ENCODE results near the gene ANO9. TPM values are rescaled to one million over a fixed set of nuclear protein-coding genes. Genes with fewer than 3 reads are reported as not detected.

The ANO9 gene
- total RNA-seq, 1 experiment from 2014 or later: not detected

DNA sequence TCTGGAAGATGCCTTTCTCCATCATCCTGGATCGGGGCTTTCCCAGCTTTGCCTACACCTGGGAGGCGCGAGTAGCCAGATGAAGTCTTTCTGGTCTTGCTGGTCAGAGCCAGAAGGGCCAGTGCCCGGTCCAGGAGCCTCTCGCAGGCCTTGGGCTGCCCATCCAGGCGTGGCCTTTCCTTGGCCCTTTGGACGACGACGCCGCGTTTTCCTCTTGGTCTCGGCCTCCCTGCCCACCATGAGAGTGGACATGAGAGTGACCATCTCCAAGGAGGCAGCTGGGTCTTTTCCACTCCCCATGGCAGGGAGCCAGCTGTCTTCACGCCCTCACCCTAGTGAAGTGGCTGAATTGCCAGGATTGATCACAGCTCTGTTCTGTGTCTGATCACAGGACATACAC lies 11.8 kb upstream of the ANO9 start:
- peaks cover 8% of the 10 kb centered on the region for H3K4me1 ChIP-seq (ENCODE audit: insufficient read depth, low read length, poor library complexity, severe bottlenecking)
- ChIA-PET CTCF (no interaction called here), POLR2A (ENCODE audit: low non-redundant PET) (no interaction called here)
- no peak overlapping the region for H3K27ac ChIP-seq (ENCODE audit: low read depth, low read length, poor library complexity, severe bottlenecking)
- intact Hi-C loops (cut with micrococcal nuclease; ENCODE audit: unreplicated experiment): no loop called here
- H3K27me3 ChIP-seq (replicated peaks; ENCODE audit: insufficient read depth, low read depth, low read length, poor library complexity): no peaks in the 10 kb centered on the region
- DNase-seq (ENCODE audit: low spot score): no peak
- H3K36me3 ChIP-seq (ENCODE audit: insufficient read depth, low read length, poor library complexity, severe bottlenecking): no peaks in the 10 kb centered on the region
- no TSS peak for BruUV-seq (replicated peaks)
- no peak overlapping the region for H3K4me3 ChIP-seq (ENCODE audit: low read depth, low read length, poor library complexity, severe bottlenecking)
- TF ChIP-seq, protein P1, sequence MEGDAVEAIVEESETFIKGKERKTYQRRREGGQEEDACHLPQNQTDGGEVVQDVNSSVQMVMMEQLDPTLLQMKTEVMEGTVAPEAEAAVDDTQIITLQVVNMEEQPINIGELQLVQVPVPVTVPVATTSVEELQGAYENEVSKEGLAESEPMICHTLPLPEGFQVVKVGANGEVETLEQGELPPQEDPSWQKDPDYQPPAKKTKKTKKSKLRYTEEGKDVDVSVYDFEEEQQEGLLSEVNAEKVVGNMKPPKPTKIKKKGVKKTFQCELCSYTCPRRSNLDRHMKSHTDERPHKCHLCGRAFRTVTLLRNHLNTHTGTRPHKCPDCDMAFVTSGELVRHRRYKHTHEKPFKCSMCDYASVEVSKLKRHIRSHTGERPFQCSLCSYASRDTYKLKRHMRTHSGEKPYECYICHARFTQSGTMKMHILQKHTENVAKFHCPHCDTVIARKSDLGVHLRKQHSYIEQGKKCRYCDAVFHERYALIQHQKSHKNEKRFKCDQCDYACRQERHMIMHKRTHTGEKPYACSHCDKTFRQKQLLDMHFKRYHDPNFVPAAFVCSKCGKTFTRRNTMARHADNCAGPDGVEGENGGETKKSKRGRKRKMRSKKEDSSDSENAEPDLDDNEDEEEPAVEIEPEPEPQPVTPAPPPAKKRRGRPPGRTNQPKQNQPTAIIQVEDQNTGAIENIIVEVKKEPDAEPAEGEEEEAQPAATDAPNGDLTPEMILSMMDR (conservative IDR thresholded peaks at IDR 0.05; ENCODE audit: low read depth, low read length): no peak
- no peaks in the 10 kb centered on the region for H3K9me3 ChIP-seq (ENCODE audit: low read depth, low read length, poor library complexity, severe bottlenecking)

DNA sequence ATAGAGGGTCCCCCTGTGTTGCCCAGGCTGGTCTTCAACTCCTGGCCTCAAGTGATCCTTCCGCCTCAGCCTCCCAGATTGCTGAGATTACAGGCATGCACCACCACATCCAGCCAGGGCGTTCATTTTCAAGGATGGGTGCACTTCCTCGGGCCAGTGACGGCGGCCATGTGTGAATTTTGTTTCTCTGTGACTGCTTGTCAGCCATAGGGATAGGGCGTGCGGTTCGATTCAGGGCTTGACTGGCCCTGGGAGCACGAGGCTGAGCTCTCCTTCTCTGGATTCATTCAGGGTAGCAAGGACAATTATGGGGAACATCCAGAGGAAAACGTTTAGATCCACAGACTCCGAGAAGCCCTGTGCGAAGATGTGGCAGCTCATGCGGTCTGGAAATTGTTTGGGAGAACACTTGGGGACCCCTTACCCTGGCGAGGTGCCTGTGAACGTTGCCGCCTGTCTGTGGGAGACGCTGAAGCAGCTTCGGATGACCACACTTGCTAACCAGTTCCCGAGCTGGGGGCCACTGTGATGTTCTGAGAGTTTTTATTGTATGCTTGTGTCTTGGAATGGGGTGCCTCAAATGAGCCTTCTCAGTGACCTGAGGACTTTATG lies 11.2 kb upstream of the ANO9 start:
- Histone ChIP-seq H3K4me1 (ENCODE audit: insufficient read depth, low read length, poor library complexity, severe bottlenecking) (peaks cover 8% of the 10 kb centered on the region), H3K36me3 (ENCODE audit: insufficient read depth, low read length, poor library complexity, severe bottlenecking) (no peaks in the 10 kb centered on the region), H3K4me3 (ENCODE audit: low read depth, low read length, poor library complexity, severe bottlenecking) (no peak overlapping the region), H3K9me3 (ENCODE audit: low read depth, low read length, poor library complexity, severe bottlenecking) (no peaks in the 10 kb centered on the region), H3K27me3 (replicated peaks; ENCODE audit: insufficient read depth, low read depth, low read length, poor library complexity) (no peaks in the 10 kb centered on the region), H3K27ac (ENCODE audit: low read depth, low read length, poor library complexity, severe bottlenecking) (no peak overlapping the region)
- intact Hi-C loops (cut with micrococcal nuclease; ENCODE audit: unreplicated experiment): no loop called here
- no peak for DNase-seq (ENCODE audit: low spot score)
- ChIA-PET CTCF (no interaction called here), POLR2A (ENCODE audit: low non-redundant PET) (no interaction called here)
- TF ChIP-seq, protein P1 (conservative IDR thresholded peaks at IDR 0.05; ENCODE audit: low read depth, low read length): no peak
- no peak for TF ChIP-seq EZH2 (IDR thresholded peaks at IDR 0.05; ENCODE audit: borderline replicate concordance, low read depth, low read length, poor library complexity, severe bottlenecking)
- no TSS peak for BruUV-seq (replicated peaks)

DNA sequence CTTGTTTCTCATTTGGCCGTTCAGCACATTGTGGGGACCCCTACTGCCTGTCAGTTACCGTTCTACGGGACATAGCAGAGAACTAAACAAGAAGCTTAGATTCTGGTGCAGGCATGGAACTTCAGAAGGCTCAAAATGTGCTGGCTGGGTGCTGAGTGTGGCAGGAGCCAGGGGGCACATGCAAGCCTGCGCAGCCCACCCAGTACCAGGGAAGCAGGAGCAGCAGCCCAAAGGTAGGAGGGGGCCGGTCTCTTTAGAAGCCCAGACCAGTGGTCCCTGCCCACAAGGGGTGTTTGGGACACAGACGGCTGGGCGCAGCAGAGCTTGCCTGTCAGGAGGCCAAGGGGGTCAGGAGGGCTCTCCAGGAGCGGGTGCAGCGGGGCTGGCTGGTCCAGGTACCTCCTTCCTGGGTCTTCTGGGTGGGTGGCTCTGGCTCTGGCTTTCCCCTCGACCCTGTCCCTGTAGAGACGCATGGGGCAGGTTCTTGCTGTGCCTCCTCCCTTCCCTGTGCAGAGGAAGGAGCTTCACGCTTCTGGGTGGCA lies 10.5 kb upstream of the ANO9 start:
- Histone ChIP-seq H3K27ac (ENCODE audit: low read depth, low read length, poor library complexity, severe bottlenecking) (no peak overlapping the region), H3K4me3 (ENCODE audit: low read depth, low read length, poor library complexity, severe bottlenecking) (no peak overlapping the region), H3K36me3 (ENCODE audit: insufficient read depth, low read length, poor library complexity, severe bottlenecking) (no peaks in the 10 kb centered on the region), H3K9me3 (ENCODE audit: low read depth, low read length, poor library complexity, severe bottlenecking) (no peaks in the 10 kb centered on the region), H3K4me1 (ENCODE audit: insufficient read depth, low read length, poor library complexity, severe bottlenecking) (peaks cover 8% of the 10 kb centered on the region), H3K27me3 (replicated peaks; ENCODE audit: insufficient read depth, low read depth, low read length, poor library complexity) (no peaks in the 10 kb centered on the region)
- no peak for TF ChIP-seq EZH2 (IDR thresholded peaks at IDR 0.05; ENCODE audit: borderline replicate concordance, low read depth, low read length, poor library complexity, severe bottlenecking)
- TF ChIP-seq, protein P1 (conservative IDR thresholded peaks at IDR 0.05; ENCODE audit: low read depth, low read length): no peak
- no peak for DNase-seq (ENCODE audit: low spot score)
- intact Hi-C loops (cut with micrococcal nuclease; ENCODE audit: unreplicated experiment): no loop called here
- ChIA-PET POLR2A (ENCODE audit: low non-redundant PET) (no interaction called here), CTCF (no interaction called here)
- BruUV-seq (replicated peaks): no TSS peak
